GM12878 (cell line): Measurements from ENCODE around the gene TPGS1. TPM values are rescaled to one million over a fixed set of nuclear protein-coding genes. Genes with fewer than 3 reads are reported as not detected.

Source experiments
- BCL11A ChIP-seq: IDR thresholded peaks from 2 replicates; pipeline ENCODE4 v1.6.1; 2011; ENCODE audit warnings: low read depth, low read length
- BHLHE40 ChIP-seq, 2 experiments: fragments of 450-650 bp in 1 of 2; IDR thresholded peaks; 2 replicates each; pipeline ENCODE4 v1.6.1; 2011 to 2017; ENCODE audit warnings: low read depth in 2 of 2, borderline replicate concordance in 1 of 2, improper control_type of control experiment in 1 of 2, low read length in 1 of 2, mild to moderate bottlenecking in 1 of 2
- CHD2 ChIP-seq: IDR thresholded peaks from 2 replicates; pipeline ENCODE4 v1.6.1; 2011; ENCODE audit warnings: low read depth, low read length, improper control_type of control experiment, borderline replicate concordance
- CREB1 ChIP-seq: IDR thresholded peaks from 2 replicates; pipeline ENCODE4 v1.6.1; 2012; ENCODE audit warnings: low read depth, mild to moderate bottlenecking, inconsistent platforms
- GATAD2B ChIP-seq: fragments of 450-650 bp; conservative IDR thresholded peaks from 2 replicates; pipeline ENCODE4 v1.6.1; 2017; ENCODE audit warnings: low read depth, mild to moderate bottlenecking, moderate library complexity
- IRF5 ChIP-seq: fragments of 450-650 bp; IDR thresholded peaks from 2 replicates; pipeline ENCODE4 v1.6.1; 2017; ENCODE audit warnings: borderline replicate concordance
- MEF2A ChIP-seq: IDR thresholded peaks from 2 replicates; pipeline ENCODE4 v1.6.1; 2011; ENCODE audit warnings: low read depth, mild to moderate bottlenecking, low read length, moderate library complexity; ENCODE audit not compliant: insufficient read depth
- MLLT1 ChIP-seq: fragments of 450-650 bp; IDR thresholded peaks from 2 replicates; pipeline ENCODE4 v1.6.1; 2016; ENCODE audit warnings: mild to moderate bottlenecking
- MYB ChIP-seq: fragments of 150-350 bp; IDR thresholded peaks from 2 replicates; pipeline ENCODE4 v1.6.1; 2014; ENCODE audit warnings: mild to moderate bottlenecking, low read depth, low read length, borderline replicate concordance
- POU2F2 ChIP-seq: IDR thresholded peaks from 3 replicates; pipeline ENCODE4 v1.6.1; 2011; ENCODE audit warnings: low read depth, mild to moderate bottlenecking, low read length, borderline replicate concordance
- SPI1 ChIP-seq: IDR thresholded peaks from 2 replicates; pipeline ENCODE4 v1.6.1; 2011; ENCODE audit warnings: low read depth, mild to moderate bottlenecking, low read length, moderate library complexity, borderline replicate concordance; ENCODE audit not compliant: insufficient read depth
- STAT1 ChIP-seq: fragments of 450-650 bp; conservative IDR thresholded peaks from 2 replicates; pipeline ENCODE4 v1.6.1; 2014; ENCODE audit warnings: antibody characterized with exemption, mild to moderate bottlenecking
- TARDBP ChIP-seq: IDR thresholded peaks from 2 replicates; pipeline ENCODE4 v1.6.1; 2016; ENCODE audit warnings: borderline replicate concordance
- TCF7 ChIP-seq: IDR thresholded peaks from 2 replicates; pipeline ENCODE4 v1.6.1; 2014; ENCODE audit warnings: antibody characterized with exemption, borderline replicate concordance
- USF1 ChIP-seq: IDR thresholded peaks from 2 replicates; pipeline ENCODE4 v1.6.1; 2011; ENCODE audit warnings: borderline replicate concordance, low read depth, mild to moderate bottlenecking, moderate library complexity, mixed read lengths, low read length; ENCODE audit not compliant: insufficient read depth; ENCODE audit errors: extremely low read length
- ZNF622 ChIP-seq: fragments of 450-650 bp; IDR thresholded peaks from 2 replicates; pipeline ENCODE4 v1.6.1; 2017; ENCODE audit warnings: mild to moderate bottlenecking, inconsistent platforms
- polyA plus RNA-seq, 11 experiments: library from polyadenylated mRNA; depleted of rRNA in 4 of 11; unstranded in 6 of 11; stranded (reverse) in 5 of 11; fragments of >200 nt; fragmentation: Nextera tagmentation in 4 of 11; fragmentation: Illumina TruSeq in 1 of 11; extraction: Ambion mirVana in 4 of 11; extraction: Trizol in 1 of 11; gene quantifications; 1 replicate in 1 of 11; 2 replicates in 10 of 11; pipeline versions ENCODE4 v1.2.1 to v1.2.3, GENCODE V29; 2011 to 2016; ENCODE audit warnings: inconsistent platforms in 2 of 11, missing spikeins in 2 of 11, low read depth in 1 of 11
- total RNA-seq, 4 experiments: library from RNA; depleted of rRNA in 3 of 4; stranded (reverse); fragments of >200 nt in 3 of 4; fragmentation: Illumina TruSeq in 1 of 4; extraction: Trizol in 1 of 4; gene quantifications; 2 replicates each; pipeline versions ENCODE4 v1.2.1 to v1.2.3, GENCODE V29; 2013 to 2021
- TF ChIP-seq, protein P1 (sequence below): fragments of 450-650 bp; IDR thresholded peaks from 2 replicates; pipeline ENCODE4 v1.6.1; 2017; ENCODE audit warnings: mild to moderate bottlenecking
- TF ChIP-seq, protein P2 (sequence below): fragments of 450-650 bp; IDR thresholded peaks from 2 replicates; pipeline ENCODE4 v1.6.1; 2016; ENCODE audit warnings: mild to moderate bottlenecking, moderate library complexity, borderline replicate concordance

TPGS1 gene
- total and polyA plus RNA-seq, 10 of the 15 experiments (the other 5 are each of a cell fraction or from before 2014, with no cell fraction given): 0.24 to 24.7 (median 7.7) TPM; not detected in 2

DNA sequence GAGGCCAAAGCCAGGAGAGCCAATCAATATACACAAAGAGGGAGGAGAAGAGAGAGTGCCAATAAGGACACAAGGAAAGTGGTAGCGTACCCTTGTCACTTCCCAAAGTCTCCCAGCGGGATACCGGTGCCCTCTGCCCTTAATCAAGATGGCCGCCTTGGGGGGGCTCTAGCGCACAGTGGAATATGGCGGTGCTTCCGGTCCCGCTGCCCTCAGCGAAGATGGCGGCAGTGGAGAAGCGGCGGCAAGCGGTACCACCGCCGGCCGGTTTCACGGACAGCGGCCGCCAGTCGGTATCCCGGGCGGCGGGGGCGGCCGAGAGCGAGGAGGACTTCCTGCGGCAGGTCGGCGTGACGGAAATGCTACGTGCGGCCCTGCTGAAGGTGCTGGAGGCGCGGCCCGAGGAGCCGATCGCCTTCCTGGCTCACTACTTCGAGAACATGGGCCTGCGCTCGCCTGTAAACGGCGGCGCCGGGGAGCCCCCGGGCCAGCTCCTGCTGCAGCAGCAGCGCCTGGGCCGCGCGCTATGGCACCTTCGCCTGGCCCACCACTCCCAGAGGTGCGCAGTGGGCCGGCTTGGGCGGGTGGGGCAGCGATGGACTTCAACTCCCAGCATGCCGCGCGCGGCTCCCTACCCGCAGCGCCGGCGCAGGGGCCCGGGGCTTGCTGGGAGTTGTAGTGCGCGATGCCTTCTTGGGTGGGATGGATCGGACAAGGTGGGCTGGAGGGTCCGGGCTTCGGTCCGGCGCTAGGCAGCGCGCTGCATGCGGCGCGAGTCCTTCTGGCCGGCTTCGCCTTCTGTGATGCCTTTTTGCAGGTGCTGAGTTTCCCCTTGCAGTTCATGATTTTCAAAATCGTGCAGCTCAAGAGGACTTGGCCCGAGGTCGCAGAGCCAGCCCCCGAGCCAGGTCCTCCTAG is at the start of gene TPGS1 (continued):
- TF ChIP-seq, protein P1, sequence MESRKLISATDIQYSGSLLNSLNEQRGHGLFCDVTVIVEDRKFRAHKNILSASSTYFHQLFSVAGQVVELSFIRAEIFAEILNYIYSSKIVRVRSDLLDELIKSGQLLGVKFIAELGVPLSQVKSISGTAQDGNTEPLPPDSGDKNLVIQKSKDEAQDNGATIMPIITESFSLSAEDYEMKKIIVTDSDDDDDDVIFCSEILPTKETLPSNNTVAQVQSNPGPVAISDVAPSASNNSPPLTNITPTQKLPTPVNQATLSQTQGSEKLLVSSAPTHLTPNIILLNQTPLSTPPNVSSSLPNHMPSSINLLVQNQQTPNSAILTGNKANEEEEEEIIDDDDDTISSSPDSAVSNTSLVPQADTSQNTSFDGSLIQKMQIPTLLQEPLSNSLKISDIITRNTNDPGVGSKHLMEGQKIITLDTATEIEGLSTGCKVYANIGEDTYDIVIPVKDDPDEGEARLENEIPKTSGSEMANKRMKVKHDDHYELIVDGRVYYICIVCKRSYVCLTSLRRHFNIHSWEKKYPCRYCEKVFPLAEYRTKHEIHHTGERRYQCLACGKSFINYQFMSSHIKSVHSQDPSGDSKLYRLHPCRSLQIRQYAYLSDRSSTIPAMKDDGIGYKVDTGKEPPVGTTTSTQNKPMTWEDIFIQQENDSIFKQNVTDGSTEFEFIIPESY: no peak
- peak in 1 of 2 experiments; percentile 30; a peak in 1 of 4 replicates for TF ChIP-seq BHLHE40 (IDR thresholded peaks at IDR 0.05; ENCODE audit: borderline replicate concordance in 1 of 2, low read depth in 2 of 2, low read length in 1 of 2)
- TF ChIP-seq MYB: no peak
- peak; percentile 95 for TF ChIP-seq TARDBP
- TF ChIP-seq CREB1: peak; percentile 79
- TF ChIP-seq USF1: no peak
- TF ChIP-seq SPI1: no peak
- TF ChIP-seq, protein P2, sequence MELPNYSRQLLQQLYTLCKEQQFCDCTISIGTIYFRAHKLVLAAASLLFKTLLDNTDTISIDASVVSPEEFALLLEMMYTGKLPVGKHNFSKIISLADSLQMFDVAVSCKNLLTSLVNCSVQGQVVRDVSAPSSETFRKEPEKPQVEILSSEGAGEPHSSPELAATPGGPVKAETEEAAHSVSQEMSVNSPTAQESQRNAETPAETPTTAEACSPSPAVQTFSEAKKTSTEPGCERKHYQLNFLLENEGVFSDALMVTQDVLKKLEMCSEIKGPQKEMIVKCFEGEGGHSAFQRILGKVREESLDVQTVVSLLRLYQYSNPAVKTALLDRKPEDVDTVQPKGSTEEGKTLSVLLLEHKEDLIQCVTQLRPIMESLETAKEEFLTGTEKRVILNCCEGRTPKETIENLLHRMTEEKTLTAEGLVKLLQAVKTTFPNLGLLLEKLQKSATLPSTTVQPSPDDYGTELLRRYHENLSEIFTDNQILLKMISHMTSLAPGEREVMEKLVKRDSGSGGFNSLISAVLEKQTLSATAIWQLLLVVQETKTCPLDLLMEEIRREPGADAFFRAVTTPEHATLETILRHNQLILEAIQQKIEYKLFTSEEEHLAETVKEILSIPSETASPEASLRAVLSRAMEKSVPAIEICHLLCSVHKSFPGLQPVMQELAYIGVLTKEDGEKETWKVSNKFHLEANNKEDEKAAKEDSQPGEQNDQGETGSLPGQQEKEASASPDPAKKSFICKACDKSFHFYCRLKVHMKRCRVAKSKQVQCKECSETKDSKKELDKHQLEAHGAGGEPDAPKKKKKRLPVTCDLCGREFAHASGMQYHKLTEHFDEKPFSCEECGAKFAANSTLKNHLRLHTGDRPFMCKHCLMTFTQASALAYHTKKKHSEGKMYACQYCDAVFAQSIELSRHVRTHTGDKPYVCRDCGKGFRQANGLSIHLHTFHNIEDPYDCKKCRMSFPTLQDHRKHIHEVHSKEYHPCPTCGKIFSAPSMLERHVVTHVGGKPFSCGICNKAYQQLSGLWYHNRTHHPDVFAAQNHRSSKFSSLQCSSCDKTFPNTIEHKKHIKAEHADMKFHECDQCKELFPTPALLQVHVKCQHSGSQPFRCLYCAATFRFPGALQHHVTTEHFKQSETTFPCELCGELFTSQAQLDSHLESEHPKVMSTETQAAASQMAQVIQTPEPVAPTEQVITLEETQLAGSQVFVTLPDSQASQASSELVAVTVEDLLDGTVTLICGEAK: peak; percentile 97
- peak; percentile 95 for TF ChIP-seq MLLT1
- TF ChIP-seq BCL11A: 0 out of 2 replicates have a peak, but pooled peaks have one; percentile 5
- no peak for TF ChIP-seq MEF2A
- TF ChIP-seq TCF7: no peak
- no peak; the same call in 1 of the 2 replicates for TF ChIP-seq CHD2
- TF ChIP-seq STAT1: no peak
- TF ChIP-seq GATAD2B: no peak; the same call in 1 of the 2 replicates
- no peak for TF ChIP-seq ZNF622
- TF ChIP-seq IRF5: no peak
- TF ChIP-seq POU2F2: 0 out of 3 replicates have a peak, but pooled peaks have one; percentile 3
